Thymus (tissue), 11 donors: ENCODE data around the gene TMEM266. TPM values are rescaled to one million over a fixed set of nuclear protein-coding genes. Genes with fewer than 3 reads are reported as not detected.

Experiments
- DNase-seq, 9 donors: peaks; one replicate each; pipeline ENCODE4 v3.0.0-alpha.2; 2013; ENCODE audit warnings: low spot score in 9 of 9, low read depth in 6 of 9, missing footprints in 1 of 9
- H3K27ac ChIP-seq, 2 donors: one replicate each; pipeline ENCODE4 v1.5.1; 2013; ENCODE audit warnings: control low read depth in 1 of 2, low read depth in 1 of 2, low read length in 1 of 2, mild to moderate bottlenecking in 1 of 2, moderate library complexity in 1 of 2
- H3K27me3 ChIP-seq, 2 donors: one replicate each; pipeline ENCODE4 v1.5.1; 2013; ENCODE audit warnings: low read length in 1 of 2; ENCODE audit not compliant: control insufficient read depth in 2 of 2, insufficient read depth in 1 of 2
- H3K36me3 ChIP-seq, 2 donors: one replicate each; pipeline ENCODE4 v1.5.1; 2013; ENCODE audit warnings: low read length in 1 of 2, mild to moderate bottlenecking in 1 of 2, moderate library complexity in 1 of 2; ENCODE audit not compliant: control insufficient read depth in 2 of 2, insufficient read depth in 2 of 2
- H3K4me1 ChIP-seq, 2 donors: one replicate each; pipeline ENCODE4 v1.5.1; 2013; ENCODE audit warnings: low read length in 2 of 2; ENCODE audit not compliant: control insufficient read depth in 2 of 2, insufficient read depth in 2 of 2
- H3K4me3 ChIP-seq, 2 donors: one replicate each; pipeline ENCODE4 v1.5.1; 2013; ENCODE audit warnings: low read length in 2 of 2, control low read depth in 1 of 2, mild to moderate bottlenecking in 1 of 2
- H3K9me3 ChIP-seq, 2 donors: one replicate each; pipeline ENCODE4 v1.5.1; 2013; ENCODE audit warnings: low read length in 1 of 2, mild to moderate bottlenecking in 1 of 2; ENCODE audit not compliant: control insufficient read depth in 2 of 2, insufficient read depth in 1 of 2
- WGBS: extraction: QIAGEN DNeasy Blood & Tissue Kit; methylation state at CpG from one replicate; pipeline ENCODE4 v1.1.7; 2013; 5-methylcytosine and 5-hydroxymethylcytosine counted together
- polyA plus RNA-seq: library from polyadenylated mRNA; stranded (reverse); fragments of 200-250 nt; gene quantifications from one replicate; pipeline ENCODE4 v1.2.3, GENCODE V29; 2013
- total RNA-seq: library from RNA; stranded (reverse); fragments of 120-200 nt; gene quantifications from one replicate; pipeline ENCODE4 v1.2.4, GENCODE V29; 2013
- donor health status: healthy.

Gene TMEM266
- total and polyA plus RNA-seq, 2 donors: 1.2 TPM

DNA sequence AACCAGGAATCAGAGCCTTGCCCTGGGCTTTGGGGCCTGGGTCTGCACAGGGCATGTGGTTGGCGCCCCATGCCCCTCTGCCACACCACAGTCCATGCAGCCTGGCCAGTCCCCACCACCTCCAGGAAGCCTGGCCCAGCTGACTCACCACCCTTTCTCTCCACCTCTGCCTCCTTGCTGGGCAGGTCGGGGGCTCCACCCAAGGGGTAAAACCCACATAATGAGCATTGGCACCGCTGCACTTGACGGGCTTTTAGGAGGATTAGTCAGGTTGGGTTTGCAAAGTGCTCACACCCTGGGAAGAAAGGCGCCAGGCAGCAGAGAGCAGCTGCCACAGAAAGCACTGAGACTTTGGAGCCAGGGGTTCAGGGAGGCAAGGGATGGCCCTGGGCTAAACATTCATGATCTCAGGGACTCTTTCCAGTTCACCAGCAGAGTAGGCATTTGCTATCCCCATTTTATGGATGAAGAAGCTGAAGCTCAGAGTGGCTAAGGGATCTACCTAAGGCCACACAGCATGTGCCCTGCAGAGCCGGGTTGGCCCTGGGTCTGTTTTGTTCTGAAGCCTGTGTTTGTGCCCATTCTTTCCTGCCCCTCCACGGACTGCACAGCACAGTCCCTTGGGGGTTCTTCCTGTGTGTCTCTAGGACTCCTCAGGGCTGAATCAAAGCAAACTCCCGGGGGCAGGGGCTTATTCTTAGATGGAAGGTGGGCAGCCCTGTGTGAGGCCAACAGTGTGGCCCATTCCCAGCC is 138.1 kb downstream of the TMEM266 start:
- Histone ChIP-seq H3K4me3 (no peak overlapping the region), H3K27ac (no peak overlapping the region), H3K9me3 (no peaks in the 10 kb centered on the region), H3K36me3 (no peaks in the 10 kb centered on the region), H3K27me3 (peaks cover 0 to 1% of the 10 kb centered on the region in 2 donors), H3K4me1 (peaks cover 0 to 15% of the 10 kb centered on the region in 2 donors)
- no peak for DNase-seq
- 94% methylated on average over 8 of the region's 8 CpGs for WGBS

DNA sequence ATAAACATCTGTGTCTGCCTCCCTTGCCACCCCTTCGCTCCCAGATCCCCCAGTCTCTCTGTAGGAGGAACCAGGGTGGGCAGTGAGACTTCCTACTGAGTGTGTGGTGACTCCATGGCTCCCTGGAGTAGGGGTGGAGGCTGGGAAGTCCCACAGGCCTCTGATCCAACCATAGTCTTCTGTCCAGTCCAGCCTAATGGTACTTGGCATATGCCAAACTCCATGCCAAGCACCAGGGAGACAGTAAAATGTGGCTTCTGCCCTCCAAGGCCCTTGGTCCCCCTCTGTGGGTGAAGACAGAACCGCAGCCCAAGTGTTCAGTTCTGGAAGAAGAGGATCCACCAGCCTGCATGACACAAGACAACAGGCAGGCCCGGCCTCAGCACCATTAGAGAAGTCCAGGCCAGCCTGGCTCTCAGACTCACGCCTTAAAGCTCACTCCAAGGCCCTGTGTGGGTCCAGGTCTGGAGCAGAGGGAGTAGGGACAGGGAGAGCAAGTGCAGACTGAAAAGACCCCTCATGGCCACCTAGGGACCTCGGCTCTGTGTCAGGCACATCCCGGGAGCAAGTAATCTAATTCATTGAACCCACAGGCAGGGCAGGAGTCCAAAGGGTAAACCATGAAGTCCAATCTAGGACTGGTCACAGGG is 138.8 kb downstream of the TMEM266 start:
- H3K27me3 ChIP-seq: no peaks in the 10 kb centered on the region
- no peak overlapping the region for H3K4me3 ChIP-seq
- no peak for DNase-seq
- H3K9me3 ChIP-seq: no peaks in the 10 kb centered on the region
- no peaks in the 10 kb centered on the region for H3K36me3 ChIP-seq
- peaks cover 0 to 15% of the 10 kb centered on the region in 2 donors for H3K4me1 ChIP-seq
- no peak overlapping the region for H3K27ac ChIP-seq
- WGBS: 98% methylated on average over 6 of the region's 6 CpGs

- peaks cover 0 to 15% of the 10 kb centered on the region in 2 donors for H3K4me1 ChIP-seq
- H3K9me3 ChIP-seq: no peaks in the 10 kb centered on the region
- no peak overlapping the region for H3K4me3 ChIP-seq
- no peaks in the 10 kb centered on the region for H3K36me3 ChIP-seq
- H3K27ac ChIP-seq: no peak overlapping the region
- WGBS: 95% methylated on average over 19 of the region's 19 CpGs
- H3K27me3 ChIP-seq: no peaks in the 10 kb centered on the region
- no peak for DNase-seq
Measured at GRCh38 chr15:76199106-76200082, 139.6 kb downstream of the TMEM266 start.

GRCh38 chr15:76200083-76200465 is 140.3 kb downstream of the TMEM266 start:
- Histone ChIP-seq H3K36me3 (no peaks in the 10 kb centered on the region), H3K27ac (no peak overlapping the region), H3K4me1 (peaks cover 0 to 15% of the 10 kb centered on the region in 2 donors), H3K9me3 (no peaks in the 10 kb centered on the region), H3K4me3 (no peak overlapping the region), H3K27me3 (no peaks in the 10 kb centered on the region)
- DNase-seq: no peak
- WGBS: 97% methylated on average over 6 of the region's 6 CpGs

DNA sequence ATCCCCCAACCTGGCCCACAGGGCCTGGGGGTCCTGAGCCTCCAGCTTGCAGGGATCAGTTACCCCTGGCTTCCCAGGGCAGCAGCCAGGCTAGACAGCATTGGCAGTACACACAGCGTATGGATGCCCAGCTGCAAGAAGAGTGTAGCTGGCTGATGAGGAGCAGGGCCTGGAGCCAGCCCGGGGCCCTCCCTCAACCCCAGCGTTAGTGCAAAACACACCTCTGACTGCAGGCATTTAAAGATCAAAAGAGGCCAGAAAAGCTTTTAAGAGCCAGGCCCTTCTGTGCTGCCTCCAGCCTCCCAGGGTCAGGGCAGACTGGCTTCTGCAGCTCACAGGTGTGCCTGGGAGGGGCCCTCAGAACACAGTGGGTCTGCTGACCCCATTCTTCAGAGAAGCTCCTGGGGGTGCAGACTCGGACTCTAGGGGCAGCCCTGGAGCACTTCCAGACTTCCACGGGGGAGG is 140.9 kb downstream of the TMEM266 start:
- DNase-seq: no peak
- Histone ChIP-seq H3K27ac (no peak overlapping the region), H3K4me3 (no peak overlapping the region), H3K36me3 (no peaks in the 10 kb centered on the region), H3K27me3 (no peaks in the 10 kb centered on the region), H3K9me3 (no peaks in the 10 kb centered on the region), H3K4me1 (peaks cover 0 to 15% of the 10 kb centered on the region in 2 donors)
- 89% methylated on average over 5 of the region's 5 CpGs for WGBS

DNA sequence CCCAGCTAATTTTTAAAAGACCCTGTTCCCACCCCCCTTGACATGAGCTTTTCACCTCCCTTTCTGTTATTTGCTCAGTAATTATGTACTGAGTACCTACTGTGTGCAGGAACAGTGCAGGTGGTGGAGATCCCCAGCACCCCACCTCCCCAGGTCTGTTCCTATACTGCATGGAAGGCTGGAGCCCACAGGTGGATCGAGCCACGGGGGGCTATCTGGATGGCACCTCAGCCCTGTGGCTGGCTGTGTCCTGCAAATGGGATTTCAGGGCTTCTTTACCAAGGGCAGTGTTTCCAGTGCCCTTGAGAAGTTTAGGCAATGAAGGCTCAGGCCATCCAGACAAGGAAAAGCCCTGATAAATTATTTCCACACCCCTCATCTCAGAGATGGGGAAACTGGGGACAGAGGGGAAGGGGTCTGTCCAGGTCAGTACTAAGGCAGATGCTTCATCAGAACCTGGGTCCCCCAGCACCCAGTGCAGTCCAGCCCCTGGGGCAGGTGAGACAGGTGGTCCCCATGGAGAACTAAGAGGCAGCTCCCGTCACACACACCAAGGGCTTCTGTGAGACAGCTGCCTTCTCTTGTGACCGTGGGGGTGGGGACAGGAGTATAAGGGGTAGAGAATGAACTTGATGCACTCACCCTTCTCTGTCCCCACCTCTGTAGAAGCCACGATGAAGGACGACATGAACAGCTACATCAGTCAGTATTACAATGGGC is 141.9 kb downstream of the TMEM266 start:
- DNase-seq: no peak
- WGBS: 95% methylated on average over 6 of the region's 6 CpGs
- Histone ChIP-seq H3K9me3 (no peaks in the 10 kb centered on the region), H3K36me3 (no peaks in the 10 kb centered on the region), H3K27me3 (no peaks in the 10 kb centered on the region), H3K27ac (no peak overlapping the region), H3K4me1 (peaks cover 0 to 7% of the 10 kb centered on the region in 2 donors), H3K4me3 (no peak overlapping the region)

DNA sequence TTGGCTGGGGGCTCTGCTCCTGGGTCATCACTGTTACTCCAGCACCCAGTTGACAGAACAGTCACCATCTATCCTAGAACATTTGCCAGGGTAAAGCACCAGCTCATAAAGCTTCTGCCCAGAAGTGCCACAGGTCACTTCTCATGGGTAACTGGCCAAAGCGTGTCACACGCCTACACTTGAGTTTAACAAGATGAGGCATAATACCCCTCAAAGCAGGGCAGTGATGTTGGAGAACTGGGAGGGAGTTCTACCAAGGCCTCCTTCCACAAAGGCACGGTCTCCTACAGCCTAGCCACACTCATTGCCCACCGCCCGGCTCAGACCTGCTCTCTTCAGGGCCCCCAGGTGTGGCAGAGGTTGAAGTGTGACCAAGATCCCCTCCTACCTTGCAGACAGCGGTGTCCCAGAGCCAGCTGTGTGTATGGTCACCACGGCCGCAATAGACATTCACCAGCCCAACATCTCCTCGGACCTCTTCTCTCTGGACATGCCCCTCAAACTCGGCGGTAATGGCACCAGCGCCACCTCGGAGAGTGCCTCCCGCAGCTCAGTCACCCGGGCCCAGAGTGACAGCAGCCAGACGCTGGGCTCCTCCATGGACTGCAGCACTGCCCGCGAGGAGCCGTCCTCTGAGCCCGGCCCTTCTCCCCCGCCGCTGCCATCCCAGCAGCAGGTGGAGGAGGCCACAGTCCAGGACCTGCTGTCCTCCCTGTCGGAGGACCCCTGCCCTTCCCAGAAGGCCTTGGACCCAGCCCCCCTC is 143.7 kb downstream of the TMEM266 start:
- Histone ChIP-seq H3K4me1 (peaks cover 0 to 6% of the 10 kb centered on the region in 2 donors), H3K9me3 (no peaks in the 10 kb centered on the region), H3K36me3 (no peaks in the 10 kb centered on the region), H3K27ac (no peak overlapping the region), H3K27me3 (no peaks in the 10 kb centered on the region), H3K4me3 (no peak overlapping the region)
- no peak for DNase-seq
- 94% methylated on average over 23 of the region's 23 CpGs for WGBS
